SK-N-SH (cell line): ENCODE results near the gene CDH22. TPM values are rescaled to one million over a fixed set of nuclear protein-coding genes. Genes with fewer than 3 reads are reported as not detected.

ENCODE experiments used
- CTCF ChIA-PET: fragments of 300-600, 350-600 bp; formaldehyde crosslinking; extraction: SDS; loops from one replicate; lab custom pipeline; 2021; lab: Yijun Ruan, JAX
- POLR2A ChIA-PET: fragments of 350-600 bp; sonication (Branson Sonifier 250); formaldehyde crosslinking; extraction: SDS; loops from one replicate; lab custom pipeline; 2020; ENCODE audit warnings: antibody characterized with exemption, inconsistent platforms; lab: Yijun Ruan, JAX
- DNase-seq: peaks from one replicate; pipeline ENCODE4 v3.0.0; 2012
- H2AFZ ChIP-seq: fragments of 200-600 bp; sonication (generic); 2 replicates; pipeline ENCODE4 v1.8.1; 2016; ENCODE audit warnings: antibody characterized with exemption, mild to moderate bottlenecking, low read depth
- H3F3A ChIP-seq: fragments of 200-600 bp; sonication (generic); replicated peaks from 2 replicates; pipeline ENCODE3; 2016; ENCODE audit warnings: antibody characterized with exemption, mild to moderate bottlenecking; ENCODE audit not compliant: insufficient read depth
- H3K27ac ChIP-seq, 2 experiments: fragments of 200-500 bp in 1 of 2; fragments of 200-600 bp in 1 of 2; sonication (Bioruptor generic) in 1 of 2; sonication (generic), shearing (Covaris generic) in 1 of 2; 2 replicates each; pipeline versions ENCODE4 v1.5.1 to v1.6.1; 2014 to 2016; ENCODE audit warnings: low read depth in 2 of 2, inconsistent platforms in 1 of 2, low read length in 1 of 2, mild to moderate bottlenecking in 1 of 2, mixed read lengths in 1 of 2
- H3K27me3 ChIP-seq: fragments of 200-600 bp; sonication (generic), shearing (Covaris generic); 2 replicates; pipeline ENCODE4 v1.6.1; 2016; ENCODE audit warnings: mixed run types; ENCODE audit not compliant: insufficient read depth
- H3K36me3 ChIP-seq, 2 experiments: fragments of 200-500 bp in 1 of 2; fragments of 200-600 bp in 1 of 2; sonication (Bioruptor generic) in 1 of 2; sonication (generic) in 1 of 2; replicated peaks in 1 of 2; 2 replicates each; pipeline versions ENCODE3 to v1.5.1; 2014 to 2016; ENCODE audit warnings: low read length in 1 of 2, mild to moderate bottlenecking in 1 of 2; ENCODE audit not compliant: insufficient read depth in 2 of 2, control insufficient read depth in 1 of 2
- H3K4me1 ChIP-seq, 2 experiments: fragments of 200-500 bp in 1 of 2; fragments of 200-600 bp in 1 of 2; sonication (Bioruptor generic) in 1 of 2; sonication (generic), shearing (Covaris generic) in 1 of 2; 2 replicates each; pipeline versions ENCODE4 v1.5.1 to v1.6.1; 2014 to 2016; ENCODE audit warnings: low read depth in 1 of 2, low read length in 1 of 2, mixed run types in 1 of 2; ENCODE audit not compliant: insufficient read depth in 2 of 2, control insufficient read depth in 1 of 2
- H3K4me2 ChIP-seq: fragments of 200-600 bp; sonication (generic), shearing (Covaris generic); 2 replicates; pipeline ENCODE4 v1.6.1; 2017; ENCODE audit warnings: mixed run types
- H3K4me3 ChIP-seq, 2 experiments: fragments of 200-500 bp in 1 of 2; fragments of 200-600 bp in 1 of 2; sonication (Bioruptor generic) in 1 of 2; sonication (generic), shearing (Covaris generic) in 1 of 2; 2 replicates each; pipeline versions ENCODE4 v1.5.1 to v1.8.1; 2014 to 2016; ENCODE audit warnings: low read depth in 2 of 2, inconsistent platforms in 1 of 2, low read length in 1 of 2, mild to moderate bottlenecking in 1 of 2, mixed read lengths in 1 of 2, moderate library complexity in 1 of 2
- H3K79me2 ChIP-seq: fragments of 200-600 bp; sonication (generic); 2 replicates; pipeline ENCODE4 v1.8.1; 2017; ENCODE audit warnings: mild to moderate bottlenecking; ENCODE audit not compliant: insufficient read depth
- H3K9ac ChIP-seq: fragments of 200-600 bp; sonication (generic); 2 replicates; pipeline ENCODE4 v1.6.1; 2017; ENCODE audit warnings: mixed run types
- H3K9me2 ChIP-seq: fragments of 200-600 bp; sonication (generic); 2 replicates; pipeline ENCODE4 v1.6.1; 2017; ENCODE audit warnings: mixed run types
- H3K9me3 ChIP-seq: fragments of 200-600 bp; sonication (generic); 2 replicates; pipeline ENCODE4 v1.6.1; 2017; ENCODE audit warnings: mixed run types, mild to moderate bottlenecking, moderate library complexity
- H4K20me1 ChIP-seq: fragments of 200-600 bp; sonication (generic); 2 replicates; pipeline ENCODE4 v1.6.1; 2017; ENCODE audit warnings: mild to moderate bottlenecking, mixed run types; ENCODE audit not compliant: insufficient read depth
- CHD2 ChIP-seq: fragments of 150-350 bp; IDR thresholded peaks from 2 replicates; pipeline ENCODE4 v1.6.1; 2018; ENCODE audit warnings: low read length; ENCODE audit not compliant: partially characterized antibody
- EP300 ChIP-seq, 2 experiments: IDR thresholded peaks; 2 replicates each; pipeline versions ENCODE4 v1.4.0 to v1.6.1; 2012; ENCODE audit warnings: borderline replicate concordance in 1 of 2, low read depth in 1 of 2, low read length in 1 of 2
- EZH2phosphoT487 ChIP-seq: fragments of 200-600 bp; sonication (generic); IDR thresholded peaks from 2 replicates; pipeline ENCODE4 v1.6.1; 2017; ENCODE audit warnings: low read depth, mixed run types, mild to moderate bottlenecking, antibody characterized with exemption, moderate library complexity, borderline replicate concordance
- FOSL2 ChIP-seq: IDR thresholded peaks from 2 replicates; pipeline ENCODE4 v1.4.0; 2012; ENCODE audit warnings: low read depth, mild to moderate bottlenecking, moderate library complexity, borderline replicate concordance
- FOXM1 ChIP-seq: IDR thresholded peaks from 2 replicates; pipeline ENCODE4 v1.4.0; 2012; ENCODE audit warnings: low read depth, mild to moderate bottlenecking
- GABPA ChIP-seq: IDR thresholded peaks from 2 replicates; pipeline ENCODE4 v1.4.0; 2012; ENCODE audit warnings: low read depth, mild to moderate bottlenecking
- GATA2 ChIP-seq: sonication (generic); formaldehyde crosslinking; IDR thresholded peaks from 2 replicates; pipeline ENCODE4 v1.5.0; 2020; ENCODE audit warnings: mild to moderate bottlenecking, missing genetic modification reagents
- JUND ChIP-seq: IDR thresholded peaks from 2 replicates; pipeline ENCODE4 v1.4.0; 2012
- MEF2A ChIP-seq: IDR thresholded peaks from 2 replicates; pipeline ENCODE4 v1.4.0; 2012; ENCODE audit warnings: low read depth, borderline replicate concordance
- POLR2AphosphoS5 ChIP-seq: IDR thresholded peaks from 2 replicates; pipeline ENCODE4 v1.6.1; 2012; ENCODE audit warnings: low read depth, low read length
- RAD21 ChIP-seq: IDR thresholded peaks from 2 replicates; pipeline ENCODE4 v1.6.1; 2012; ENCODE audit warnings: mild to moderate bottlenecking, low read length
- RCOR1 ChIP-seq: fragments of 150-350 bp; IDR thresholded peaks from 2 replicates; pipeline ENCODE4 v1.6.1; 2017; ENCODE audit warnings: antibody characterized with exemption, low read length
- RXRA ChIP-seq: IDR thresholded peaks from 2 replicates; pipeline ENCODE4 v1.4.0; 2012; ENCODE audit warnings: low read depth, mild to moderate bottlenecking, borderline replicate concordance
- SIN3A ChIP-seq: IDR thresholded peaks from 2 replicates; pipeline ENCODE4 v1.6.1; 2012; ENCODE audit warnings: low read depth, mild to moderate bottlenecking, low read length, moderate library complexity, borderline replicate concordance
- SMC3 ChIP-seq: IDR thresholded peaks from 2 replicates; pipeline ENCODE4 v1.6.1; 2012; ENCODE audit warnings: low read depth, low read length, improper control_type of control experiment
- TAF1 ChIP-seq: IDR thresholded peaks from 2 replicates; pipeline ENCODE4 v1.6.1; 2012; ENCODE audit warnings: low read depth, mild to moderate bottlenecking, low read length, moderate library complexity, borderline replicate concordance
- TCF12 ChIP-seq: IDR thresholded peaks from 2 replicates; pipeline ENCODE4 v1.4.0; 2012
- YY1 ChIP-seq: IDR thresholded peaks from 2 replicates; pipeline ENCODE4 v1.4.0; 2012; ENCODE audit warnings: low read depth, mild to moderate bottlenecking
- WGBS: methylation state at CpG from one replicate; pipeline ENCODE4 v1.1.6; 2017; ENCODE audit warnings: low lambda C conversion rate; 5-methylcytosine and 5-hydroxymethylcytosine counted together
- polyA plus RNA-seq, 3 experiments: library from polyadenylated mRNA; depleted of rRNA; stranded (reverse); fragments of >200 nt; gene quantifications; 2 replicates each; pipeline ENCODE4 v1.2.3, GENCODE V29; 2012
- TF ChIP-seq, protein P1 (sequence below): IDR thresholded peaks from 2 replicates; pipeline ENCODE4 v1.4.0; 2012; ENCODE audit warnings: low read depth
- TF ChIP-seq, protein P2 (sequence below): IDR thresholded peaks from 2 replicates; pipeline ENCODE4; 2012
- TF ChIP-seq, protein P3 (sequence below): IDR thresholded peaks from 2 replicates; pipeline ENCODE4 v1.4.0; 2012; ENCODE audit warnings: low read depth, borderline replicate concordance

Gene CDH22
- polyA plus RNA-seq, 1 of the 3 experiments (the other 2 are of a cell fraction), result not detected

DNA sequence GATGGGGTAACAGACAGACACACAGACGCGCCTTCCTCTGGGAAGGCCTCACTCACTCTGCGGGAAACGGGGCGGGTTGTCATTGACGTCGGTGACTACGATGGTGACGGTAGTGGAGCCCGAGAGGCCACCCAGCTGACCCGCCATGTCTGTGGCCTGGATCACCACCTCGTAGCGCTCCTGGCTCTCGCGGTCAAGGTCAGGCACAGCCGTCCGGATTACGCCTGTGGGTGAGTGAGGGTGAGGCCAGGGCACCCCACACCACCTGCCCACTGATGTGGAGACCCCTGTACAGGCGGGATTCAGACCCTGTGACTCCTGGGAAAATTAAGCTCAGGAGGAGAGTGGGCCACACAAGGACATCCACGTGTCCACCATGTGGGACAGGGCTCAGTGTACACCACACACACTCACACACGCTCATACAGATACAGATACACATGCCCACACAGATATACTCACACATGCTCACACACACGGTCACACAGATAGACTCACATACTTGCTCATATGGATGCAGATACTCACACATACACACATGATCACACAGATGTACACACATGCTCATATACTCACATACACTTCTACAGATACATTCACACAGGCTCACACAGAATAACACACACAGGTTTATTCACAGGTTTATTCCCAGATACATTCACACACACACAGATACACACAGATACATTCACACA, 91.4 kb downstream of the CDH22 start:
- H3K27me3 ChIP-seq, result no peaks in the 10 kb centered on the region
- H3K9ac ChIP-seq, result no peak overlapping the region
- H3K27ac ChIP-seq, result peak overlapping the region in 1 of 2 experiments; percentile 78; a peak in 2 of 4 replicates
- H3K79me2 ChIP-seq, result no peaks in the 10 kb centered on the region
- H3K4me2 ChIP-seq, result no peak overlapping the region
- H3K9me2 ChIP-seq, result no peaks in the 10 kb centered on the region
- no peak overlapping the region for H3K4me3 ChIP-seq
- WGBS, result 83% methylated on average over 17 of the region's 22 CpGs
- H3K4me1 ChIP-seq, result peaks cover 0 to 31% of the 10 kb centered on the region in 2 experiments; a peak in 1 of 4 replicates
- TF ChIP-seq RAD21, result no peak
- no peak for TF ChIP-seq TAF1
- no peak for TF ChIP-seq RXRA
- TF ChIP-seq SMC3, result no peak
- TF ChIP-seq FOSL2, result no peak
- TF ChIP-seq, protein P1, sequence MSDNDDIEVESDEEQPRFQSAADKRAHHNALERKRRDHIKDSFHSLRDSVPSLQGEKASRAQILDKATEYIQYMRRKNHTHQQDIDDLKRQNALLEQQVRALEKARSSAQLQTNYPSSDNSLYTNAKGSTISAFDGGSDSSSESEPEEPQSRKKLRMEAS, result no peak
- TF ChIP-seq GATA2 (CRISPR knock-in tag), result no peak
- TF ChIP-seq MEF2A, result no peak
- no peak for TF ChIP-seq SIN3A
- TF ChIP-seq, protein P2, sequence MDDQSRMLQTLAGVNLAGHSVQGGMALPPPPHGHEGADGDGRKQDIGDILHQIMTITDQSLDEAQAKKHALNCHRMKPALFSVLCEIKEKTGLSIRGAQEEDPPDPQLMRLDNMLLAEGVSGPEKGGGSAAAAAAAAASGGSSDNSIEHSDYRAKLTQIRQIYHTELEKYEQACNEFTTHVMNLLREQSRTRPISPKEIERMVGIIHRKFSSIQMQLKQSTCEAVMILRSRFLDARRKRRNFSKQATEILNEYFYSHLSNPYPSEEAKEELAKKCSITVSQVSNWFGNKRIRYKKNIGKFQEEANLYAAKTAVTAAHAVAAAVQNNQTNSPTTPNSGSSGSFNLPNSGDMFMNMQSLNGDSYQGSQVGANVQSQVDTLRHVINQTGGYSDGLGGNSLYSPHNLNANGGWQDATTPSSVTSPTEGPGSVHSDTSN, result no peak
- TF ChIP-seq GABPA, result no peak
- TF ChIP-seq, all 33 proteins: peak for 0
- no peak overlapping the region for H2AFZ ChIP-seq
- CTCF ChIA-PET, result interaction anchor here (1.0 to 1.3 kb wide), 3 partner anchors 15 to 84 kb away, joined by 3 to 4 read pairs (median 3); no protein-coding TSS in a partner anchor
- DNase-seq, result no peak
- peaks cover 3% of the 10 kb centered on the region for H3F3A ChIP-seq
- H3K36me3 ChIP-seq, result no peaks in the 10 kb centered on the region
- H3K9me3 ChIP-seq, result no peaks in the 10 kb centered on the region
- H4K20me1 ChIP-seq, result no peaks in the 10 kb centered on the region
- POLR2A ChIA-PET, result no interaction called here

DNA sequence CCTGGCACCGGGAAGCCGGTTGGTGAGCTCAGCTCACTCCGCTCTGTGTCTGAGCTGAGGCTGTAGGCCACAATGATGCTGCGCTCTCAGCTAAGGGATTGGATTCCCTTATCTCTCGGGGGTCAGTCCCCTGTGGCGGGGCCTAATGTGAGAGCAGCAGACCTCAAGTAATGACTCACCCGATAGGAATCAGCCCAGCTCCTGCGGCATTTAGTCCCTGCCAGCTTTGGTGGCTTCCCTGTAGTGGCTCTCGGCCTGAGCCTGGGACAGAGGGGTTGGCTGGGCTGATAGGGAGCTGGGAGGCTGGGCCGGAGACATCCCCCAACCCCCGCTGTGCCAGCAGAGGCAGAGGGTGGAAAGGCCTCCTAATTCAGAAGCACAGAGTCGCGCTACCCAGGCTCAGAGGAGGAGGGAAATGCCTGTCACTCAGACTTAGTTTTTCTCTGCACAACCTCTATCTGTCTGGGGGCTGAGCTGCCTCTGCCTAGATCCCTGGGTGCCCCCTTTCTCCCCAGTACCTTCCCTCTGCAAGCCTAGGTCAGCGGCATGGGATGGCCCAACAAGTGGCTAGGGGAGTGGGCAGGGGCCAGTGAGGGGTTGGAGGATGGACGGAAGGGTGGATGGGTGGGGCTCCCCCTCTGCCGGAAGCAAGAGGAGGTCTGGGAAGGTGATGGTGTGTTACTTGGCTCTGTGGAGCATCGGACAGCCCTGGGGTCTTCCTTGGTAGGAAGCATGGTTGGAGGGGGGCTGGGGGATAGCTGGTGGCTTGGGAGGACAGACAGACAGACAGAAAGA, 92.2 kb downstream of the CDH22 start:
- peak overlapping the region; percentile 20; the same call in 1 of the 2 replicates for H3K4me2 ChIP-seq
- POLR2A ChIA-PET, result interaction anchor here (0.9 kb wide), 1 partner anchor 148 kb away, joined by 3 read pairs; no protein-coding TSS in a partner anchor
- TF ChIP-seq TCF12 (peak; percentile 26; the same call in 1 of the 2 replicates), RCOR1 (peak; percentile 80; the same call in 1 of the 2 replicates), POLR2AphosphoS5 (no peak), YY1 (no peak), JUND (peak; percentile 50), FOXM1 (no peak), EP300 (IDR thresholded peaks at IDR 0.05; ENCODE audit: borderline replicate concordance in 1 of 2, low read depth in 1 of 2, low read length in 1 of 2) (peak in 1 of 2 experiments; percentile 49; a peak in 1 of 4 replicates), GATA2 (CRISPR knock-in tag) (peak; percentile 97), MEF2A (no peak), CHD2 (peak; percentile 64), EZH2phosphoT487 (no peak), GABPA (no peak)
- TF ChIP-seq, protein P2, result 0 out of 2 replicates have a peak, but pooled peaks have one; percentile 17
- TF ChIP-seq, protein P3, sequence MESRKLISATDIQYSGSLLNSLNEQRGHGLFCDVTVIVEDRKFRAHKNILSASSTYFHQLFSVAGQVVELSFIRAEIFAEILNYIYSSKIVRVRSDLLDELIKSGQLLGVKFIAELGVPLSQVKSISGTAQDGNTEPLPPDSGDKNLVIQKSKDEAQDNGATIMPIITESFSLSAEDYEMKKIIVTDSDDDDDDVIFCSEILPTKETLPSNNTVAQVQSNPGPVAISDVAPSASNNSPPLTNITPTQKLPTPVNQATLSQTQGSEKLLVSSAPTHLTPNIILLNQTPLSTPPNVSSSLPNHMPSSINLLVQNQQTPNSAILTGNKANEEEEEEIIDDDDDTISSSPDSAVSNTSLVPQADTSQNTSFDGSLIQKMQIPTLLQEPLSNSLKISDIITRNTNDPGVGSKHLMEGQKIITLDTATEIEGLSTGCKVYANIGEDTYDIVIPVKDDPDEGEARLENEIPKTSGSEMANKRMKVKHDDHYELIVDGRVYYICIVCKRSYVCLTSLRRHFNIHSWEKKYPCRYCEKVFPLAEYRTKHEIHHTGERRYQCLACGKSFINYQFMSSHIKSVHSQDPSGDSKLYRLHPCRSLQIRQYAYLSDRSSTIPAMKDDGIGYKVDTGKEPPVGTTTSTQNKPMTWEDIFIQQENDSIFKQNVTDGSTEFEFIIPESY, result no peak

More for the DNA sequence above, 92.2 kb downstream of the CDH22 start:
- Histone ChIP-seq H3K9me2 (no peaks in the 10 kb centered on the region), H3K9ac (no peak overlapping the region), H3K27me3 (no peaks in the 10 kb centered on the region), H4K20me1 (no peaks in the 10 kb centered on the region), H3F3A (peaks cover 3% of the 10 kb centered on the region), H3K79me2 (no peaks in the 10 kb centered on the region), H3K4me3 (no peak overlapping the region), H3K27ac (peak overlapping the region in 1 of 2 experiments; percentile 78; a peak in 2 of 4 replicates), H3K4me1 (peaks cover 0 to 29% of the 10 kb centered on the region in 2 experiments; a peak in 1 of 4 replicates), H2AFZ (no peak overlapping the region), H3K36me3 (no peaks in the 10 kb centered on the region), H3K9me3 (no peaks in the 10 kb centered on the region)
- whole genome bisulfite sequencing, result 61% methylated on average over 4 of the region's 17 CpGs
- DNase-seq, result peak; percentile 93
- CTCF ChIA-PET, result interaction anchor here (0.8 to 2.2 kb wide), 12 partner anchors 9 to 133 kb away, joined by 3 to 10 read pairs (median 4); no protein-coding TSS in a partner anchor
